Endothelial cell of umbilical vein (primary cell): ENCODE results near the gene HIP1.

ENCODE experiments used
- EZH2 ChIP-seq: IDR thresholded peaks from 2 replicates; pipeline ENCODE4 v1.6.1; 2012; ENCODE audit warnings: borderline replicate concordance, low read depth, mild to moderate bottlenecking, moderate library complexity, low read length, inconsistent platforms; ENCODE audit not compliant: severe bottlenecking
- FOS ChIP-seq: IDR thresholded peaks from 2 replicates; pipeline ENCODE4 v1.6.1; 2011; ENCODE audit warnings: mild to moderate bottlenecking, low read length, moderate library complexity, borderline replicate concordance; ENCODE audit not compliant: insufficient read depth
- GATA2 ChIP-seq: IDR thresholded peaks from 2 replicates; pipeline ENCODE4 v1.7.0; 2011; ENCODE audit warnings: low read depth, mild to moderate bottlenecking, moderate library complexity, mixed read lengths, low read length; ENCODE audit not compliant: insufficient read length, insufficient read depth
- JUN ChIP-seq: IDR thresholded peaks from 2 replicates; pipeline ENCODE4 v1.6.1; 2011; ENCODE audit warnings: borderline replicate concordance, low read depth; ENCODE audit not compliant: insufficient read length, insufficient read depth
- MYC ChIP-seq: IDR thresholded peaks from one replicate; pipeline ENCODE4 v1.6.1; 2011; ENCODE audit warnings: mild to moderate bottlenecking, low read depth, low read length
- POLR2A ChIP-seq: IDR thresholded peaks from 2 replicates; pipeline ENCODE4 v1.6.1; 2012; ENCODE audit warnings: low read depth, mild to moderate bottlenecking, control low read depth, low read length
- POLR2AphosphoS5 ChIP-seq: IDR thresholded peaks from 2 replicates; pipeline ENCODE4 v1.6.1; 2012; ENCODE audit warnings: low read depth, mild to moderate bottlenecking, control low read depth, low read length, moderate library complexity; ENCODE audit not compliant: insufficient read depth
- TF ChIP-seq, protein P1 (sequence below), 2 donors: IDR thresholded peaks; 1 replicate in 1 of 2; 2 replicates in 1 of 2; pipeline ENCODE4 v1.5.1; 2011; ENCODE audit warnings: low read length in 2 of 2, mild to moderate bottlenecking in 2 of 2, moderate library complexity in 2 of 2, control low read depth in 1 of 2, inconsistent platforms in 1 of 2, low read depth in 1 of 2; ENCODE audit not compliant: insufficient read depth in 1 of 2; ENCODE audit errors: extremely low read depth in 1 of 2
- TF ChIP-seq, protein P2 (sequence below): IDR thresholded peaks from 2 replicates; pipeline ENCODE4 v1.6.1; 2011; ENCODE audit not compliant: insufficient read depth, insufficient read length

DNA sequence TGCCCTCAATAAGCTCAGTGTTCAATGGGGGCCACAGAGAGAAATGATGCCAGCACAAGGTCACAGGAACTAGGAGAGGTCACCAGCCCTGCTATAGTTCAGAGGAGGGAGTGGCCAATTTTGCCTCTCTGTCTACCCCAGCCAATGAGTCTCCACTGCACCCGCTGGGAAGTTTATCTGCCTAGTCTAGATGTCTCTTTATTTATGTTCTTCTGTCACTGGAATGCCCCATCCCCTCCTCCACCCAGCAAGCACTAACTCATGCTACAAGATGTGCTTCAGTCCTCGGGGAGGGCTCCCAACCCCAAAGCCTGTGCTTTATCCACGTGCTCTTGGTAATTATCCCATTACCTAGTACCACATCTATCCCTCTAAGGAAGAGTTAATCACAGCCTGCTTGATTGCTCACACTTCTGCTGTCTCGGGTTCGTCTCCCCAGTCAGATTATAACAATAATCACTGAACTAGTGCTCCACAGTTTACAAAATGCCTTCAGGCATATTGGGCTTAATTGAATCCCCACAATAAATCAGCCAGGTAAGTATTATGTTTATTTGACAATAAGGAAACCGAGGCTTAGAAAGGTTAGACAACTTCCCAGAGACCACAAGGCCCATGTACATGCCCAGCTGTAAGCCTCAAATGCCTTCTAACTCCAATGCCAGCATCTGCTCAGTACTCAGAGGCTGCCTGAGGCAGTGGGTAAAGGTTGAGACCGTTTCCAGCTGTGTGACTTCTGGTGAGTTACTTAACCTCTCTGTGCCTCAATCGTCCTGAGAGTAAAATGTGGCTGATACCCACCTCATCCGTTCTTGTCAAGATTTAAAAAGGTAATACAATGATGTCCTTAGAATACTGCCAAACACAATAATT, 3.9 kb downstream of the HIP1 start:
- TF ChIP-seq, protein P1, sequence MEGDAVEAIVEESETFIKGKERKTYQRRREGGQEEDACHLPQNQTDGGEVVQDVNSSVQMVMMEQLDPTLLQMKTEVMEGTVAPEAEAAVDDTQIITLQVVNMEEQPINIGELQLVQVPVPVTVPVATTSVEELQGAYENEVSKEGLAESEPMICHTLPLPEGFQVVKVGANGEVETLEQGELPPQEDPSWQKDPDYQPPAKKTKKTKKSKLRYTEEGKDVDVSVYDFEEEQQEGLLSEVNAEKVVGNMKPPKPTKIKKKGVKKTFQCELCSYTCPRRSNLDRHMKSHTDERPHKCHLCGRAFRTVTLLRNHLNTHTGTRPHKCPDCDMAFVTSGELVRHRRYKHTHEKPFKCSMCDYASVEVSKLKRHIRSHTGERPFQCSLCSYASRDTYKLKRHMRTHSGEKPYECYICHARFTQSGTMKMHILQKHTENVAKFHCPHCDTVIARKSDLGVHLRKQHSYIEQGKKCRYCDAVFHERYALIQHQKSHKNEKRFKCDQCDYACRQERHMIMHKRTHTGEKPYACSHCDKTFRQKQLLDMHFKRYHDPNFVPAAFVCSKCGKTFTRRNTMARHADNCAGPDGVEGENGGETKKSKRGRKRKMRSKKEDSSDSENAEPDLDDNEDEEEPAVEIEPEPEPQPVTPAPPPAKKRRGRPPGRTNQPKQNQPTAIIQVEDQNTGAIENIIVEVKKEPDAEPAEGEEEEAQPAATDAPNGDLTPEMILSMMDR (IDR thresholded peaks at IDR 0.05; ENCODE audit: extremely low read depth in 1 of 2, insufficient read depth in 1 of 2, low read depth in 1 of 2, low read length in 2 of 2) = no peak
- no peak for TF ChIP-seq POLR2AphosphoS5
- TF ChIP-seq, protein P2, sequence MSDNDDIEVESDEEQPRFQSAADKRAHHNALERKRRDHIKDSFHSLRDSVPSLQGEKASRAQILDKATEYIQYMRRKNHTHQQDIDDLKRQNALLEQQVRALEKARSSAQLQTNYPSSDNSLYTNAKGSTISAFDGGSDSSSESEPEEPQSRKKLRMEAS = no peak
- no peak for TF ChIP-seq GATA2
- TF ChIP-seq POLR2A = no peak
- no peak for TF ChIP-seq EZH2
- no peak for TF ChIP-seq FOS
- TF ChIP-seq MYC = no peak
- TF ChIP-seq JUN = no peak
